Stimulated activated CD8-positive, alpha-beta memory T cell treated with anti-CD3 and anti-CD28 coated beads, Interleukin-15, amount 100 ng/mL, for 1 hour (primary cell): Measurements from ENCODE around the gene ZNF609.

Experiments used
- DNase-seq: peaks from one replicate; pipeline ENCODE4 v3.0.0-alpha.2; 2020; ENCODE audit warnings: low read depth

The ZNF609 gene

GRCh38 chr15:64544450-64544849, 84.1 kb downstream of the ZNF609 start:
- no peak for DNase-seq

- DNase-seq, result no peak
These were observed 86.9 kb downstream of the ZNF609 start for GRCh38 chr15:64547275-64547674.

GRCh38 chr15:64548235-64548634, 87.9 kb downstream of the ZNF609 start:
- DNase-seq, result no peak

GRCh38 chr15:64549860-64550259, 89.5 kb downstream of the ZNF609 start:
- no peak for DNase-seq

GRCh38 chr15:64552281-64552948, 92.0 kb downstream of the ZNF609 start:
- DNase-seq, result no peak

- no peak for DNase-seq
These were observed 98.2 kb downstream of the ZNF609 start for GRCh38 chr15:64558460-64559179.

GRCh38 chr15:64559243-64559642, 98.9 kb downstream of the ZNF609 start:
- DNase-seq, result no peak

GRCh38 chr15:64560501-64560900, 100.1 kb downstream of the ZNF609 start:
- DNase-seq, result no peak

- DNase-seq, result no peak
These were observed 100.6 kb downstream of the ZNF609 start for GRCh38 chr15:64560998-64561397.

GRCh38 chr15:64562003-64562640, 101.7 kb downstream of the ZNF609 start:
- no peak for DNase-seq

GRCh38 chr15:64566102-64566501, 105.7 kb downstream of the ZNF609 start:
- DNase-seq, result no peak

GRCh38 chr15:64566629-64567427, 106.5 kb downstream of the ZNF609 start:
- DNase-seq, result no peak

GRCh38 chr15:64568765-64569164, 108.4 kb downstream of the ZNF609 start:
- DNase-seq, result no peak

GRCh38 chr15:64571857-64572291, 111.5 kb downstream of the ZNF609 start:
- no peak for DNase-seq

GRCh38 chr15:64572856-64573255, 112.5 kb downstream of the ZNF609 start:
- no peak for DNase-seq

GRCh38 chr15:64574301-64575017, 114.1 kb downstream of the ZNF609 start:
- DNase-seq, result no peak

- no peak for DNase-seq
These were observed 120.5 kb downstream of the ZNF609 start for GRCh38 chr15:64580696-64581407.

- DNase-seq, result no peak
These were observed 121.0 kb downstream of the ZNF609 start for GRCh38 chr15:64581408-64581761.

- no peak for DNase-seq
These were observed 121.8 kb downstream of the ZNF609 start for GRCh38 chr15:64582202-64582601.

- DNase-seq, result no peak
These were observed 123.1 kb downstream of the ZNF609 start for GRCh38 chr15:64583519-64583918.

GRCh38 chr15:64583983-64584382, 123.6 kb downstream of the ZNF609 start:
- DNase-seq, result no peak
